ENCODE results near the gene ZNF830. TPM values are rescaled to one million over a fixed set of nuclear protein-coding genes. Genes with fewer than 3 reads are reported as not detected.

ZNF830 gene
- total RNA-seq, 1 experiment from 2014 or later = 19.2 TPM

GRCh38 chr17:35002876-35003551 lies 41.7 kb downstream of the ZNF830 start:
- TF ChIP-seq, protein P1, sequence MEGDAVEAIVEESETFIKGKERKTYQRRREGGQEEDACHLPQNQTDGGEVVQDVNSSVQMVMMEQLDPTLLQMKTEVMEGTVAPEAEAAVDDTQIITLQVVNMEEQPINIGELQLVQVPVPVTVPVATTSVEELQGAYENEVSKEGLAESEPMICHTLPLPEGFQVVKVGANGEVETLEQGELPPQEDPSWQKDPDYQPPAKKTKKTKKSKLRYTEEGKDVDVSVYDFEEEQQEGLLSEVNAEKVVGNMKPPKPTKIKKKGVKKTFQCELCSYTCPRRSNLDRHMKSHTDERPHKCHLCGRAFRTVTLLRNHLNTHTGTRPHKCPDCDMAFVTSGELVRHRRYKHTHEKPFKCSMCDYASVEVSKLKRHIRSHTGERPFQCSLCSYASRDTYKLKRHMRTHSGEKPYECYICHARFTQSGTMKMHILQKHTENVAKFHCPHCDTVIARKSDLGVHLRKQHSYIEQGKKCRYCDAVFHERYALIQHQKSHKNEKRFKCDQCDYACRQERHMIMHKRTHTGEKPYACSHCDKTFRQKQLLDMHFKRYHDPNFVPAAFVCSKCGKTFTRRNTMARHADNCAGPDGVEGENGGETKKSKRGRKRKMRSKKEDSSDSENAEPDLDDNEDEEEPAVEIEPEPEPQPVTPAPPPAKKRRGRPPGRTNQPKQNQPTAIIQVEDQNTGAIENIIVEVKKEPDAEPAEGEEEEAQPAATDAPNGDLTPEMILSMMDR (conservative IDR thresholded peaks at IDR 0.05) = no peak
- Histone ChIP-seq H4K20me1 (ENCODE audit: control insufficient read depth, insufficient read depth, insufficient read length) (no peaks in the 10 kb centered on the region), H3K27ac (ENCODE audit: insufficient read length, low read depth, low read length) (no peak overlapping the region), H3K4me2 (ENCODE audit: insufficient read depth, insufficient read length, low read length) (no peak overlapping the region), H2BK20ac (ENCODE audit: low read depth, low read length, poor library complexity, severe bottlenecking) (no peak overlapping the region), H4K91ac (ENCODE audit: insufficient read length, low read depth, low read length) (no peak overlapping the region), H4K5ac (ENCODE audit: insufficient read length, low read depth, low read length) (no peak overlapping the region), H3K56ac (ENCODE audit: insufficient read length, low read depth, low read length) (no peak overlapping the region), H3K14ac (ENCODE audit: insufficient read depth, low read length) (no peak overlapping the region), H3K9me3 (ENCODE audit: control insufficient read depth, low read depth, low read length) (no peaks in the 10 kb centered on the region), H3K4me1 (ENCODE audit: insufficient read depth, low read length) (no peaks in the 10 kb centered on the region), H2BK15ac (ENCODE audit: low read depth, low read length) (no peak overlapping the region), H4K8ac (replicated peaks; ENCODE audit: insufficient read length, low read depth, low read length) (no peak overlapping the region), H2AK5ac (ENCODE audit: insufficient read length, low read length) (no peak overlapping the region), H3K27me3 (ENCODE audit: insufficient read depth, low read length) (no peaks in the 10 kb centered on the region), H3K23ac (ENCODE audit: insufficient read length, low read depth, low read length) (no peak overlapping the region), H2BK5ac (ENCODE audit: insufficient read length, low read length) (no peak overlapping the region), H3K9ac (ENCODE audit: extremely low read depth, insufficient read length, low read length) (no peak overlapping the region), H2BK12ac (ENCODE audit: insufficient read length, low read depth, low read length) (no peak overlapping the region), H3K79me2 (ENCODE audit: insufficient read depth, low read length) (no peaks in the 10 kb centered on the region), H2AFZ (ENCODE audit: low read length) (no peak overlapping the region), H2BK120ac (ENCODE audit: low read depth, low read length, poor library complexity, severe bottlenecking) (no peak overlapping the region), H3K18ac (ENCODE audit: insufficient read length, low read depth, low read length) (no peak overlapping the region), H3K23me2 (ENCODE audit: insufficient read length, low read depth, low read length, poor library complexity, severe bottlenecking) (no peaks in the 10 kb centered on the region), H3T11ph (ENCODE audit: low read length) (no peak overlapping the region), H3K79me1 (ENCODE audit: insufficient read depth, low read depth, low read length, poor library complexity, severe bottlenecking) (no peaks in the 10 kb centered on the region), H3K4ac (ENCODE audit: low read depth, low read length) (no peak overlapping the region)
- WGBS (ENCODE audit: extremely low coverage, insufficient read length, low lambda C conversion rate) = no CpG with 5 or more reads among the region's 15 CpGs
- peaks cover 36 to 98% (median 90%) of the 10 kb centered on the region in 3 experiments for H3K36me3 Mint-ChIP-seq (ENCODE audit: insufficient read depth in 1 of 3, low read depth in 3 of 3)
- no peak for DNase-seq
- peak overlapping the region in 2 of 3 experiments; percentile 15 to 47; a peak in 1 of 7 replicates for H3K27ac Mint-ChIP-seq
- no peaks in the 10 kb centered on the region for H3K4me1 Mint-ChIP-seq
- H3K27me3 Mint-ChIP-seq (ENCODE audit: low read depth) = no peaks in the 10 kb centered on the region
- no peaks in the 10 kb centered on the region for H3K9me3 Mint-ChIP-seq
- no peak overlapping the region for H3K4me3 Mint-ChIP-seq
